Mesendoderm (in vitro differentiated cells): ENCODE measurements around the gene RTL10.

ENCODE experiments used
- DNase-seq: peaks from one replicate; pipeline ENCODE4 v3.0.0; 2013
- H2AK5ac ChIP-seq: 2 replicates; pipeline ENCODE4 v1.6.1; 2013; ENCODE audit warnings: low read length, inconsistent platforms
- H2BK120ac ChIP-seq: 2 replicates; pipeline ENCODE4 v1.6.1; 2013; ENCODE audit warnings: low read depth, mild to moderate bottlenecking, low read length, moderate library complexity, mixed read lengths
- H2BK15ac ChIP-seq: replicated peaks from 2 replicates; pipeline ENCODE4 v1.6.1; 2013; ENCODE audit warnings: low read depth, mild to moderate bottlenecking, moderate library complexity
- H2BK5ac ChIP-seq: 2 replicates; pipeline ENCODE4 v1.6.1; 2013; ENCODE audit warnings: low read length, inconsistent platforms
- H3K18ac ChIP-seq: 2 replicates; pipeline ENCODE4 v1.6.1; 2013; ENCODE audit warnings: mild to moderate bottlenecking, low read length, mixed read lengths
- H3K23ac ChIP-seq: one replicate; pipeline ENCODE4 v1.6.1; 2013; ENCODE audit warnings: low read length
- H3K27ac ChIP-seq: 2 replicates; pipeline ENCODE4 v1.5.1; 2013; ENCODE audit warnings: low read depth, mild to moderate bottlenecking, inconsistent platforms, low read length, moderate library complexity
- H3K27me3 ChIP-seq: 2 replicates; pipeline ENCODE4 v1.6.1; 2013; ENCODE audit warnings: low read length, control low read depth, mild to moderate bottlenecking, inconsistent platforms; ENCODE audit not compliant: insufficient read depth, poor library complexity
- H3K36me3 ChIP-seq: 2 replicates; pipeline ENCODE4 v1.6.1; 2013; ENCODE audit warnings: low read length, inconsistent platforms; ENCODE audit not compliant: control insufficient read depth, insufficient read depth
- H3K4ac ChIP-seq: one replicate; pipeline ENCODE4 v1.6.1; 2013; ENCODE audit warnings: low read depth, mild to moderate bottlenecking, low read length, moderate library complexity
- H3K4me1 ChIP-seq: 2 replicates; pipeline ENCODE4 v1.6.1; 2013; ENCODE audit warnings: low read depth, low read length, inconsistent platforms; ENCODE audit not compliant: control insufficient read depth
- H3K4me2 ChIP-seq: 2 replicates; pipeline ENCODE4 v1.6.1; 2013; ENCODE audit warnings: low read length
- H3K4me3 ChIP-seq: 2 replicates; pipeline ENCODE4 v1.5.1; 2013; ENCODE audit warnings: mild to moderate bottlenecking, low read length
- H3K56ac ChIP-seq: one replicate; pipeline ENCODE4 v1.6.1; 2013; ENCODE audit warnings: low read length
- H3K79me1 ChIP-seq: 2 replicates; pipeline ENCODE4 v1.6.1; 2013; ENCODE audit warnings: low read length, inconsistent platforms
- H3K79me2 ChIP-seq: 2 replicates; pipeline ENCODE4 v1.6.1; 2013; ENCODE audit warnings: mild to moderate bottlenecking, low read length; ENCODE audit not compliant: control insufficient read depth, insufficient read depth
- H3K9ac ChIP-seq: 2 replicates; pipeline ENCODE4 v1.6.1; 2013; ENCODE audit warnings: low read length, inconsistent platforms
- H4K5ac ChIP-seq: one replicate; pipeline ENCODE4 v1.6.1; 2013; ENCODE audit warnings: low read length
- H4K8ac ChIP-seq: one replicate; pipeline ENCODE4 v1.6.1; 2013; ENCODE audit warnings: low read depth, mild to moderate bottlenecking, control low read depth, low read length, moderate library complexity
- WGBS: extraction: QIAGEN DNeasy Blood & Tissue Kit; methylation state at CpG from one replicate; pipeline ENCODE4 v1.1.7; 2013; ENCODE audit warnings: low lambda C conversion rate, missing lambda C conversion rate; ENCODE audit not compliant: insufficient coverage; ENCODE audit errors: extremely low coverage; 5-methylcytosine and 5-hydroxymethylcytosine counted together

The RTL10 gene

DNA sequence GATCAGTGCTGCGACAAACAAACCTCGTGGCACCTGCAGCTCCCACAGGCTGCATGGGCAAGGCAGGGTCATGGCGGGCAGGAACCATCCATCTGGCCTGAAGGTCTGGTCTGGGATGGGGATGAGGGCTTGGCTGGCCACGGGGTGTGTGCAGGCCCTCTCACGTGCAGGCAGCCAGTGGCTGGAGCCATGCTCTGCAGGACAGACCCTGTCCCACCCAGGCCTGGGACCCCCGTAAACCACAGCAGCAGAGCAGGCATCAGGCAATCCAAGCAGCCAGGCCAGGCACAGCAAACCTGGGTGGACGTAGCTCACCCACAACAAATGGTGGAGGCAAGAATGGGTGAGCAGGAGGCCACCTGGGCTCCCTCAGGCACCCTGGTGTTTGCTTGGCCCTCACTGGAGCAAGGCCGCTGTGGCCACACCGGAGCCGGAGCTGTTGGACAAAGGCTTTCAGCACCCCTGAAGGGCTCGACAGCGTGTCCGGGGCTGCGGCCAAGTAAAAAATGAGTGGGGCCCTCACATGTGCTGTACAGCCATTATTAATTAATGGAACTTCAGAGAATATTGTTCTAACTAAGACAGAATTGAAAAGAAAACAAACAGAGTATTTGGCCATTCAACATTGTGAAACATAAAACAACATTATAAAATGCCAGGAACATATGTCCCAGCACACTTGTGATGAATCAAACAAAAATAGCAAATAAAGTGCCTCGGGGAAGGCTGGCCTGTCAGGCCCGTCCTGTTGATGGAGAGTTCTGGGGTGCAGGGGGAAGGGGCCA is 24.0 kb upstream of the RTL10 start:
- Histone ChIP-seq H3K79me1 (peaks cover 3% of the 10 kb centered on the region), H4K5ac (no peak overlapping the region), H3K56ac (peak overlapping the region; percentile 25), H3K4me2 (no peak overlapping the region), H3K18ac (peak overlapping the region; percentile 29), H3K36me3 (no peaks in the 10 kb centered on the region), H3K9ac (no peak overlapping the region), H3K79me2 (peaks cover 5% of the 10 kb centered on the region), H3K4me3 (no peak overlapping the region), H2BK120ac (no peak overlapping the region), H3K4ac (peak overlapping the region; percentile 58), H3K27me3 (no peaks in the 10 kb centered on the region), H2AK5ac (no peak overlapping the region), H3K27ac (no peak overlapping the region), H2BK15ac (no peak overlapping the region), H4K8ac (no peak overlapping the region), H3K4me1 (peaks cover 12% of the 10 kb centered on the region), H2BK5ac (no peak overlapping the region), H3K23ac (peak overlapping the region; percentile 51)
- WGBS: no CpG with 5 or more reads among the region's 16 CpGs
- no peak for DNase-seq

DNA sequence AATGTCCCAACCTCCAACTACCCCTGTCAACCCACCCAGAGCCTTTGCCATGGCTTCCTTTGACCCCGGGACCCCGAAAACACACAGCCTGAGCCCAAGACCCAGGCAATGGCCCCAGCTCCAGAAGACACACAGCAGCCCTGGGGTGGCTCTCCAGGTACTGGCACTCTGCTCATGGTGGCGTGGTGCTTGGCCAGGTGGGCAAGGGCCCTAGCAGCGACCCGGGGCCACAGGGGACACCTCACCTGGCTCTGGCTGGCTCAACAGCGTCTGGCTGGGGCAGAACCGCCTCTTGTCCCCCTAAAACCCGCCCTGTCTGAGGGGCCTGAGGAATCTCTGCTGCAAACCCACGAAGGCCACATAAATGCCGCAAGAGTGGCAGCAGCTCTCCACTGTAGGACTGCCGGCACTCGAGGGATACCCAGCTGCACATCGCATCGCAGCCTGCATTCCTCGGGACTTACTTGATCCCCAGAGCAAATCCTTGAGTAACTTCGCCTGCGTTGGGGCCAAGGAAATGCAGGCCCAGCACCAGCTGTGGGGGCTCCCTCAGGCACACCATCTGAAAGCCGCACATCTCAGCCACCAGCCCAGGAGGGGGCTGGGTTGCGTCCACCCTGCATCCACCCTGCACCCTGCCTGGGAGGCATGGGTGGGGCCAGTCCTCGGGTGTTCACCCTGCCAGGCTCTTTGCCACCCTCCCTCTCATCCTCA is 23.1 kb upstream of the RTL10 start:
- Histone ChIP-seq H3K27me3 (no peaks in the 10 kb centered on the region), H2BK120ac (no peak overlapping the region), H3K4ac (no peak overlapping the region), H3K9ac (no peak overlapping the region), H3K4me3 (no peak overlapping the region), H3K79me1 (peaks cover 3% of the 10 kb centered on the region), H2AK5ac (no peak overlapping the region), H3K18ac (no peak overlapping the region), H3K56ac (peak overlapping the region; percentile 56), H3K79me2 (peaks cover 5% of the 10 kb centered on the region), H3K23ac (no peak overlapping the region), H4K5ac (no peak overlapping the region), H3K27ac (no peak overlapping the region), H4K8ac (no peak overlapping the region), H3K4me2 (no peak overlapping the region), H2BK5ac (no peak overlapping the region), H2BK15ac (no peak overlapping the region), H3K36me3 (no peaks in the 10 kb centered on the region), H3K4me1 (peaks cover 12% of the 10 kb centered on the region)
- DNase-seq: no peak
- no CpG with 5 or more reads among the region's 20 CpGs for WGBS

DNA sequence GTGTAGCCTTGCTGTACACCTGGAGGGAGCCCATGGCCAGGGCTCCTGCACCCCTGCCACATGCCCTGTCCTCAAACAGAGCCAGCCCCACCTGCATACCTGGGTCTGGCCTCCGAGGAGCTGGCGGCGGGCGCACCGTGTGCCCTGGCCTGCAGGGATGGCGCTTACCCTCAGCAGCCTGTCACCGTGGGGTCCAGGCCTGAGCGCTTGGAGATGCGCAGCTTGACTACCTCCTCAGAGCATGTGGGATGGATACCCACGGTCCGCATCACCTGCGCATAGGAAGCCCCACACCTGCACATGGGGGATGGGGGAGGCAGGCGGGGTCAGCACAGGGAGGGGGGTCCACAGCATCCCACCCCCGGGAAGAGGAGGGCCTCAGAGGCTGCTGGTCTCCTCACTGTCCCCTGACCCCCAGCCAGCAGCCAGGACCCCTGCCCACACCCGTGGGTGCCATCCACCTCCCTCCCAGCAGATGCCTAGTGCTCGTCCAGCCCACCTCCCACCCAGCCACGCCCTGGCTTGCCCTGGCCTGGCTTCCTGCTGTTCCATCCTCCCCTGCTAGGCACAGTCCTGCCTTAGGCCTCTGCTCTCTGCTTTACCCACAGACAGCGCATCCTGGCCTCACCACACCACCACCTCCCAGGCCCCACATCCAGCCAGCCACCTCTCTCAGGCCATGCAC is 22.4 kb upstream of the RTL10 start:
- no peak for DNase-seq
- Histone ChIP-seq H3K4me3 (no peak overlapping the region), H2AK5ac (no peak overlapping the region), H3K79me2 (peaks cover 5% of the 10 kb centered on the region), H3K79me1 (peaks cover 3% of the 10 kb centered on the region), H3K27me3 (no peaks in the 10 kb centered on the region), H3K56ac (peak overlapping the region; percentile 56), H2BK120ac (no peak overlapping the region), H3K27ac (no peak overlapping the region), H3K18ac (no peak overlapping the region), H2BK5ac (no peak overlapping the region), H3K36me3 (no peaks in the 10 kb centered on the region), H3K9ac (no peak overlapping the region), H3K4me2 (no peak overlapping the region), H3K4ac (no peak overlapping the region), H3K4me1 (peaks cover 12% of the 10 kb centered on the region), H3K23ac (no peak overlapping the region), H4K8ac (no peak overlapping the region), H2BK15ac (no peak overlapping the region), H4K5ac (no peak overlapping the region)
- WGBS: no CpG with 5 or more reads among the region's 18 CpGs

DNA sequence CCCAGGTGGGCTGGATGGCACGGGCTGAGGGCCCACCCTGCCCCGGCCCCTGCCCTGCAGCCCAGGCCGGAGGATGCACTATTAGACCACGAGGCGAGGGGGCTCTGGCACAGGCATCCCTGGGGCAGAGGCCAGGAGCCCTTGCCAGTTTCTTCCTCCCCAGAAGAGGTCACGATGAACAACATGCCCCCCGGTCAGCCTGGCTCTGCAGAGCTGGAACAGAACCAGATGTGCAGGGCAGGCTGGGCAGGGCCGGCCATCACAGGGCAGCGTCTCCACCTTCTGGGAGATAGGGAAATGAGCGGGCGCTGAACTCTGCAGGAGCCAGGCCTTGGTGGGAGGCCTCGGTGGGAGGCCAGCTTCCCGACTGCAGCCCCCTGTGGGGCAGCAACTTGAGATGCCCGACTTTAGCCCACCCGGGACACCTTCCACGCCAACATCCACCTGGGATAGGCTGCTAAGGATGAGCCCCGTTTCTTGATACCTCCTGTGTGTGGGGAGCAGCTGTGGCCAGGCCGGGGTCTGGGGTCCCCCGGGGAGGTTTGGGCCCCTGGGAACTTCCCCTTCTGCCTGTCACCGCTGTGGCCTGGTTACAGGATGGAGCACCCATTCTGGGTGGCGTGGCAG is 21.8 kb upstream of the RTL10 start:
- Histone ChIP-seq H3K9ac (no peak overlapping the region), H2BK5ac (no peak overlapping the region), H3K79me2 (peaks cover 5% of the 10 kb centered on the region), H3K4me3 (no peak overlapping the region), H4K8ac (no peak overlapping the region), H3K79me1 (peaks cover 3% of the 10 kb centered on the region), H3K36me3 (no peaks in the 10 kb centered on the region), H2BK120ac (no peak overlapping the region), H3K27ac (no peak overlapping the region), H4K5ac (no peak overlapping the region), H3K18ac (no peak overlapping the region), H2BK15ac (no peak overlapping the region), H3K27me3 (no peaks in the 10 kb centered on the region), H2AK5ac (no peak overlapping the region), H3K4me2 (no peak overlapping the region), H3K4ac (no peak overlapping the region), H3K23ac (no peak overlapping the region), H3K4me1 (peaks cover 9% of the 10 kb centered on the region), H3K56ac (peak overlapping the region; percentile 5)
- no CpG with 5 or more reads among the region's 21 CpGs for WGBS
- DNase-seq: no peak

DNA sequence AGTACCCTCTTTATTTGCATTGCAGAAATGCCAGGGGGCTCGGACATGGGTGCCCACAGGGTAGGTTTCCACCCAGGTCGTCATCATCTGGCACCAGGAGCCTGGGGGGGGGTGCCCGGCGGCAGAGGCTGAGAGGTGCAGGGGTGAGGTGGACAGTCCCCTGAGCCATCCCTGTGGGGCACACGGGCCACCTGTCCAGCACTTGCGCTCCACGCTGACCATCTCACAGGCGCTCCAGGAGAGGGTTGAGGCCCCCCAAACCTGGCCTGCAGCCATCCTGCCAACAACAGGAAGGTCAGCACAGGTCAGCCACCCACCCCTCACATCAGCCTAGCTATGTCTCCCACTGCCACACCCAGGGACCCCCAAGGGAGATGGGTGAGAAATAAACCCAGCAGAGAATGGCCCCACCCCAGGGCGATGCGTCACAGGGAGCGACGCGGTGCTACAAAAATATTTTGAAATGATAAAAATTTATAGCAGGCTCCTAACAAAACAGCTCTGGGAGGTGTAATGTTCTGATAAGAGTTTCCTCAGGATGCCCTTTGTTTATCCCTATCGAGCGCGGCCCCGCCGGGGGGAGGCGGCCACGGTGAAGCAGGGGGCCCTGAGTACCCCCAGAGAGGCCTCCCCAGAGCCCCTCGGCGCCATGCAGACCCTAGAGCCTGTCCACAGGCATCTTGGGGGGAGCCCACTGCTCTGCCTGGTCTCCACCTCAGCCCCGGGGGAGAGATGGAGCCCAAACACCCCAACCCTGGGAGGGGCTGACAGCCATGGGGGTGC is 21.0 kb upstream of the RTL10 start:
- no peak overlapping the region for H4K5ac ChIP-seq
- H3K9ac ChIP-seq: no peak overlapping the region
- H2BK120ac ChIP-seq: no peak overlapping the region
- H3K4me1 ChIP-seq: peaks cover 7% of the 10 kb centered on the region
- H3K56ac ChIP-seq: no peak overlapping the region
- no peak overlapping the region for H3K4me3 ChIP-seq
- no peak overlapping the region for H3K23ac ChIP-seq
- no peak overlapping the region for H2AK5ac ChIP-seq
- no peak overlapping the region for H3K4me2 ChIP-seq
- no peak overlapping the region for H3K4ac ChIP-seq
- WGBS: no CpG with 5 or more reads among the region's 23 CpGs
- H4K8ac ChIP-seq: no peak overlapping the region
- no peak overlapping the region for H3K27ac ChIP-seq
- no peak for DNase-seq
- no peak overlapping the region for H3K18ac ChIP-seq
- H3K79me1 ChIP-seq: peaks cover 3% of the 10 kb centered on the region
- no peak overlapping the region for H2BK5ac ChIP-seq
- no peaks in the 10 kb centered on the region for H3K27me3 ChIP-seq
- peaks cover 5% of the 10 kb centered on the region for H3K79me2 ChIP-seq
- H3K36me3 ChIP-seq: no peaks in the 10 kb centered on the region
- H2BK15ac ChIP-seq: no peak overlapping the region
